Ecto neural progenitor cell (in vitro differentiated cells): ENCODE results near the gene CWH43.
"Not testable (repeated sequence)": the region's sequence is repeated elsewhere in the genome, so short reads cannot be mapped to it uniquely, and the experiment has no call there.

Experiments used
- DNase-seq: peaks from one replicate; pipeline ENCODE4 v3.0.0-alpha.2; 2018; ENCODE audit warnings: low spot score

CWH43 gene

DNA sequence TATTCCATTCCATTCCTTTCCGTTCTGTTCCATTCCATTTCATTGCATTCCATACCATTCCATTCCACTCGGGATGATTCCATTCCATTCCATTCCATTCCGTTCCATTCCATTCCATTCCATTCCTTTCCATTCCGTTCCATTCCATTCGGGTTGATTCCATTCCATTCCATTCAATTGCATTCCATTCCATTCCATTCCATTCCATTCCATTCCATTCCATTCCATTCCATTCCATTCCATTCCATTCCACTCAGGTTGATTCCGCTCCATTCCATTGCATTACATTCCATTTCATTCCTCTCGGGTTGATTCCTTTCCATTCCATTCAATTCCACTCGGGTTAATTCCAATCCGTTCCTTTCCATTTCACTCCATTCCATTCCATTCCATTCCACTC, 111.0 kb downstream of the CWH43 start:
- not testable (repeated sequence) for DNase-seq

DNA sequence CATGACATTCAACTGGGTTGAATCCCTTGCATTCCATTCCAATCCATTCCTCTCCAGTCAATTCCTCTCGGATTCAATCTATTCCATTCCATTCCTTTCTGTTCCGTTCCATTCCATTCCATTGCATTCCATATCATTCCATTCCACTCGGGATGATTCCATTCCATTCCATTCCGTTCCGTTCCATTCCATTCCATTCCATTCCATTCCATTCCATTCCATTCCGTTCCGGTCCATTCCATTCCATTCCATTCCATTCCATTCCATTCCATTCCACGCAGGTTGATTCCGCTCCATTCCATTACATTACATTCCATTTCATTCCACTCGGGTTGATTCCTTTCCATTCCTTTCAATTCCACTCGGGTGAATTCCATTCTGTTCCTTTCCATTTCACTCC, 111.4 kb downstream of the CWH43 start:
- DNase-seq = not testable (repeated sequence)

- not testable (repeated sequence) for DNase-seq
Measured at GRCh38 chr4:49098034-49098759, 112.1 kb downstream of the CWH43 start.

DNA sequence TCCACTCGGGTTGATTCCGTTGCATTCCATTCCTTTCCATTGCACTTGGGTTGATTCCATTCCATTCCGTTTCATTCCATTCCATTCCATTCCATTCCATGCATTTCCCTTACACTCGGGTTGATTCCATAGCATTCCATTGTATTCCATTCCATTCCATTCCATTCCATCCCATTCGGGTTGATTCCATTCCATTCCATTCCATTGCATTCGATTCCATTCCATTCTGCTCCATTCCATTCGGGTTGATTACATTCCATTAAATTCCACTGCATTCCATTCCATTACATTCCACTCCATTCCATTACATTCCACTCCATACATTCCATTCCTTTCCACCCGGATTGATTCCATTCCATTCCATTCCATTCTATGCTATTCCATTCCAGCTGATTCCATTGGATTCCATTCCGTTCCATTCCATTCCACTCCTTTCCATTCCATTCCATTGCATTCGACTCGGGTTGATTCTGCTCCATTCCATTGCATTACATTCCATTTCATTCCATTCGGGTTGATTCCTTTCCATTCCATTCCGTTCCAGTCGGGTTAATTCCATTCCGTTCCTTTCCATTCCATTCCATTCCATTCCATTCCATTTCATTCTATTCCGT, 113.9 kb downstream of the CWH43 start:
- DNase-seq = not testable (repeated sequence)

GRCh38 chr4:49102344-49102898, 116.3 kb downstream of the CWH43 start:
- not testable (repeated sequence) for DNase-seq

GRCh38 chr4:49103436-49104136, 117.5 kb downstream of the CWH43 start:
- not testable (repeated sequence) for DNase-seq

DNA sequence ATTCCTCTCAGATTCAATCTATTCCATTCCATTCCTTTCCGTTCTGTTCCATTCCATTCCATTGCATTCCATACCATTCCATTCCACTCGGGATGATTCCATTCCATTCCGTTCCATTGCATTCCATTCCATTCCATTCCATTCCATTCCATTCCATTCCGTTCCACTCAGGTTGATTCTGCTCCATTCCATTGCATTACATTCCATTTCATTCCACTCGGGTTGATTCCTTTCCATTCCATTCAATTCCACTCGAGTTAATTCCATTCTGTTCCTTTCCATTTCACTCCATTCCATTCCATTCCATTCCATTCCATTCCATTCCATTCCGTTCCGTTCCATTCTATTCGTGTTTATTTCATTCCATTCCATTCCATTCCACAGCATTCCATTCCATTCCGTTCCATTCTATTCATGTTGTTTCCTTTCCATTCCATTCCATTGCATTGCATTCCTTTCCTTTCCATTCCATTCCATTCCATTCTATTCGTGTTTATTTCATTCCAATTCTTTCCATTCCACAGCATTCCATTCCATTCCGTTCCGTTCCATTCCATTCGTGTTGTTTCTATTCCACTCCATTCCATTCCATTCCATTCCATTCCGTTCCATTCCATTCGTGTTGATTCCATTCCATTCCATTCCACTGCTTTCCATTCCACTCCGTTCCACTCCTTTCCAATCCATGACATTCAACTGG, 118.3 kb downstream of the CWH43 start:
- not testable (repeated sequence) for DNase-seq

GRCh38 chr4:49105248-49105904, 119.3 kb downstream of the CWH43 start:
- not testable (repeated sequence) for DNase-seq

GRCh38 chr4:49107262-49107661, 121.2 kb downstream of the CWH43 start:
- DNase-seq = not testable (repeated sequence)

- DNase-seq = not testable (repeated sequence)
Measured at GRCh38 chr4:49108183-49108978, 122.3 kb downstream of the CWH43 start.

DNA sequence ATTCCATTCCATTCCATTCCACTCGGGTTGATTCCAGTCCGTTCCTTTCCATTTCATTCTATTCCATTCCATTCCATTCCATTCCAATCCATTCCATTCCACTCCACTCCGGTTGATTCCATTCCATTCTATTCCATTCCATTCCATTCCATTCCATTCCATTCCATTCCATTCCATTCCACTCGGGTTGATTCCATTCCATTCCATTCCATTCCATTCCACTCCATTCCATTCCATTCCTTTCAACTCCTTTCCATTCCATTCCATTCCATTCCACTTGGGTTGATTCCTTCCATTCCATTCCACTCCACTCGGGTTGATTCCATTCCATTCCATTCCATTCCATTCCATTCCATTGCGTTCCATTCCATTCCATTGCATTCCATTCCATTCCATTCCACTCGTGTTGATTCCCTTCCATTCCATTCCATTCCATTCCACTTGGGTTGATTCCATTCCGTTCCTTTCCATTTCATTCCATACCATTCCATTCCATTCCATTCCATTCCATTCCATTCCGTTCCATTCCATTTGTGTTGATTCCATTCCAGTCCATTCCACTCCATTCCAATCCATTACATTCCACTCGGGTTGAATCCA, 123.6 kb downstream of the CWH43 start:
- not testable (repeated sequence) for DNase-seq

GRCh38 chr4:49110579-49110978, 124.5 kb downstream of the CWH43 start:
- DNase-seq = not testable (repeated sequence)
